GM10248 (cell line): ENCODE data around the gene HOOK2.

Source experiments
- CTCF ChIA-PET: fragments of 300-600 bp; sonication (Branson Sonifier 250); formaldehyde crosslinking; extraction: SDS; loops from one replicate; lab custom pipeline; 2021; ENCODE audit warnings: antibody characterized with exemption; lab: Yijun Ruan, JAX
- POLR2A ChIA-PET: fragments of 350-650 bp; sonication (Branson Sonifier 250); formaldehyde crosslinking; extraction: SDS; loops from one replicate; lab custom pipeline; 2020; ENCODE audit warnings: antibody characterized with exemption; lab: Yijun Ruan, JAX
- DNase-seq: peaks from one replicate; pipeline ENCODE4 v3.0.0; 2012; ENCODE audit errors: extremely low spot score
- TF ChIP-seq, protein P1 (sequence below): IDR thresholded peaks from 2 replicates; pipeline ENCODE4 v1.5.1; 2012; ENCODE audit warnings: mild to moderate bottlenecking, low read depth; ENCODE audit errors: extremely low read depth, missing control alignments, control extremely low read depth

Gene HOOK2

GRCh38 chr19:12797141-12797587, 21.8 kb upstream of the HOOK2 start:
- DNase-seq = no peak
- CTCF ChIA-PET = interaction anchor here (0.6 to 17.0 kb wide), 15 partner anchors 9 to 226 kb away, joined by 3 to 550 read pairs (median 5); partner anchors contain the start of genes GCDH, GET3, HOOK2 and RNASEH2A
- POLR2A ChIA-PET = interaction anchor here (0.6 kb wide), 1 partner anchor 19 kb away, joined by 3 read pairs; no protein-coding TSS in a partner anchor
- TF ChIP-seq, protein P1, sequence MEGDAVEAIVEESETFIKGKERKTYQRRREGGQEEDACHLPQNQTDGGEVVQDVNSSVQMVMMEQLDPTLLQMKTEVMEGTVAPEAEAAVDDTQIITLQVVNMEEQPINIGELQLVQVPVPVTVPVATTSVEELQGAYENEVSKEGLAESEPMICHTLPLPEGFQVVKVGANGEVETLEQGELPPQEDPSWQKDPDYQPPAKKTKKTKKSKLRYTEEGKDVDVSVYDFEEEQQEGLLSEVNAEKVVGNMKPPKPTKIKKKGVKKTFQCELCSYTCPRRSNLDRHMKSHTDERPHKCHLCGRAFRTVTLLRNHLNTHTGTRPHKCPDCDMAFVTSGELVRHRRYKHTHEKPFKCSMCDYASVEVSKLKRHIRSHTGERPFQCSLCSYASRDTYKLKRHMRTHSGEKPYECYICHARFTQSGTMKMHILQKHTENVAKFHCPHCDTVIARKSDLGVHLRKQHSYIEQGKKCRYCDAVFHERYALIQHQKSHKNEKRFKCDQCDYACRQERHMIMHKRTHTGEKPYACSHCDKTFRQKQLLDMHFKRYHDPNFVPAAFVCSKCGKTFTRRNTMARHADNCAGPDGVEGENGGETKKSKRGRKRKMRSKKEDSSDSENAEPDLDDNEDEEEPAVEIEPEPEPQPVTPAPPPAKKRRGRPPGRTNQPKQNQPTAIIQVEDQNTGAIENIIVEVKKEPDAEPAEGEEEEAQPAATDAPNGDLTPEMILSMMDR = no peak

DNA sequence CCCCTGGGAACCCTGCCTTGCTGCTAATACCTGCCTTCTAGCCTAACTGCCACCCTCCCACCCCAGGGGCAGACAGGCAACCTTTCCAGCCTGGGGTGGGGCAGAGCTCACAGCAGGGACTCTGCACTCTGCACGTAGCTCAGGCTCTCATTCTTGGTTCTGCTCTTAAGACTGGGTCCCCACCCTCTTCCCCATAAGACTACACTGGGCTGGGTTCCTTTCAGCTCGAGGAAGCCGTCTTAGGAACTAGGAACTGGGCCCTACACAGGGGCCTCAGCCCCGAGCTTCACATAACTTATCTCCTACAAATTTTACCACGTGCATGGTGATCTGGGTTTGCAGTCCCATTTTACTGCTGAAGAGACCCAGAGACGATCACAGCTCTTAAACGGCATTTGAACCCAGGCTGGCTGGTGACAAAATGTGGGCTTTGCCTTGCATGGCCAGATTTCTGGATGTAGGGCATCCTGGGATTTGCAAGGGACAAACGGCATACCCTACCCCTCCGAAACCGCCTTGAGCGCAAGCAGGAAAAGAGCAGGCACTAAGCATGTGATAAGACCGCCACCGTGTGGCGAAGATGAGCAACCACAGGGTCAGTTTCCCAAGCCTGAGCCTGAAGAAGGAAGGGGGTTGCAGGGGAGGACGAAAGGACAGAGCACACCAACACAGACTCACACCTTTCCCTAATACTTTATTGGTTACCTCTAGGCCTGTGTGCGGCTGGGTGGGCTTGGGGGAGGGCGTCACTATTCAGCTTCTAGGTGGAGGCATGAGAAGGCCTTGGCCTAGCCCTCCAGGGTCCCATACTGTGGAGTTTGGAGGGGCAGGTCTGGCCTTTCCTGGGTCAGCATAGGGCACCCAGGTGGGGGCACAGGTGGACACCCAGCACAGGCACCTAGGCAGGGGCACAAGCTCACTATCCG, 21.1 kb upstream of the HOOK2 start:
- POLR2A ChIA-PET = interaction anchor here (1.2 to 2.0 kb wide), 2 partner anchors 14 to 27 kb away, joined by 3 to 4 read pairs; no protein-coding TSS in a partner anchor
- DNase-seq = peak; percentile 67
- TF ChIP-seq, protein P1 = peak; percentile 96
- CTCF ChIA-PET = interaction anchor here (0.6 to 17.0 kb wide), 44 partner anchors 9 to 706 kb away, joined by 3 to 550 read pairs (median 4); partner anchors contain the start of genes GCDH, GET3, HOOK2 and RNASEH2A

DNA sequence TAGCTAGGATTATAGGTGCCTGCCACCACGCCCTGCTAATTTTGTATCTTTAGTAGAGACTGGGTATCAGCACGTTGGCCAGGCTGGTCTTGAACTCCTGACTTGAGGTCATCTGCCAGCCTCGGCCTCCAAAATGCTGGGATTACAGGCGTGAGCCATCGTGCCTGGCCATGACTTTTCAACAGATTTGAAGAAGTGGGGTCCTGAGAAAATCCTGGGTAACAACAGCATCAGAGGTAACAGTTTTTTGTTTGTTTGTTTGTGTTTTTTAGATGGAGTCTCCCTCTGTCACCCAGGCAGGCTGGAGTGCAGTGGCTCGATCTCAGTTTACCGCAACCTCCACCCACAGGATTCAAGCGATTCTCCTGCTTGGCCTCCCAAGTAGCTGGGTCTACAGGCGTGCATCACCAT, 19.6 kb upstream of the HOOK2 start:
- TF ChIP-seq, protein P1 = no peak
- no peak for DNase-seq
- CTCF ChIA-PET = interaction anchor here (1.0 to 17.0 kb wide), 13 partner anchors 18 to 704 kb away, joined by 3 to 550 read pairs (median 6); partner anchors contain the start of genes GET3, HOOK2 and TNPO2
- POLR2A ChIA-PET = interaction anchor here (0.7 to 2.0 kb wide), 4 partner anchors 12 to 472 kb away, joined by 4 to 5 read pairs (median 5); no protein-coding TSS in a partner anchor

DNA sequence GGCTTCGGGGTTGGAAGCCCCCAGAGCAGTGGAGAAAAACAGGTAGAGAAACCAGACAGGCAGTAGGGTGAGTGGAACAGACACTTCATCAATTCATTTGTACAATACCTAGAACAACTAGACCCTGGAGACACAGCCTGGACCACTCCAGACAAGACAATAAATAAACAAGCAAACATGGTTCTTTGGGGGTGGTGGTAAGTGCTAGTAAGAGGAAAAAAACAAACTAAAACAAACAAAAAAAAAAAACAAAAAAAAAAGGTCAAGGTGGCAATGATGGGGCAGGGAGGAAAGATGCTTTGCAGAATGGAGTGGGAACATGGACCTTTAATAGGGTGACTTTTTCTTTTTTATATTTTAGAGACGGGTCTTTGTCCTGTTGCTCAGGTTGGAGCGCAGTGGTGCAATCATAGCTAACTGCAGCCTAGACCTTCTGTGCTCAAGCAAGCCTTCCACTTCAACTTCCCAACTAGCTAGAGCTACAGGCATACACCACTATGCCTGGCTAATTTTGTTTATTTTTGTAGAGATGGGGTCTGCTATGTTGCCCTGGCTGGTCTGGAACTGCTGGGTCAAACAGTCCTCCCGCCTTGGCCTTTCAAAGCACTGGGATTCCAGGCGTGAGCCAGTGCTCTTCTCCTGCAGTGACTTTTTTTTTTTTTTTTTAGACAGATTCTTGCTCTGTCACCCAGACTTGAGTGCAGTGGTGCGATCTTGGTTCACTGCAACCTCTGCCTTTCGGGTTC, 19.0 kb upstream of the HOOK2 start:
- DNase-seq = no peak
- ChIA-PET POLR2A (interaction anchor here (0.6 to 2.0 kb wide), 5 partner anchors 12 to 471 kb away, joined by 3 to 5 read pairs (median 5); no protein-coding TSS in a partner anchor), CTCF (interaction anchor here (1.3 to 17.0 kb wide), 5 partner anchors 17 to 171 kb away, joined by 4 to 550 read pairs (median 40); partner anchors contain the start of genes GET3 and HOOK2)
- TF ChIP-seq, protein P1 = no peak

GRCh38 chr19:12793290-12794195, 18.2 kb upstream of the HOOK2 start:
- ChIA-PET CTCF (interaction anchor here (1.0 to 17.0 kb wide), 5 partner anchors 16 to 172 kb away, joined by 3 to 550 read pairs (median 4); partner anchors contain the start of gene HOOK2), POLR2A (interaction anchor here (0.6 to 3.6 kb wide), 9 partner anchors 11 to 145 kb away, joined by 3 to 110 read pairs (median 6); partner anchors contain the start of genes CALR, GCDH and RNASEH2A)
- TF ChIP-seq, protein P1 = no peak
- DNase-seq = peak; percentile 93
